AG10803 (cell line): Measurements from ENCODE around the gene SLC43A3.
A peak's percentile ranks its signal among the peaks of the same experiment; 100 is the strongest.

Experiments
- DNase-seq: peaks from one replicate; pipeline ENCODE4 v3.0.0; 2010; ENCODE audit warnings: low read depth
- H3K4me3 ChIP-seq: 2 replicates; pipeline ENCODE4 v1.5.1; 2011; ENCODE audit warnings: mild to moderate bottlenecking, low read length, control low read depth
- TF ChIP-seq, protein P1 (sequence below): conservative IDR thresholded peaks from 2 replicates; pipeline ENCODE4 v1.5.1; 2011; ENCODE audit warnings: mild to moderate bottlenecking, low read length, control low read depth, inconsistent platforms

The SLC43A3 gene

DNA sequence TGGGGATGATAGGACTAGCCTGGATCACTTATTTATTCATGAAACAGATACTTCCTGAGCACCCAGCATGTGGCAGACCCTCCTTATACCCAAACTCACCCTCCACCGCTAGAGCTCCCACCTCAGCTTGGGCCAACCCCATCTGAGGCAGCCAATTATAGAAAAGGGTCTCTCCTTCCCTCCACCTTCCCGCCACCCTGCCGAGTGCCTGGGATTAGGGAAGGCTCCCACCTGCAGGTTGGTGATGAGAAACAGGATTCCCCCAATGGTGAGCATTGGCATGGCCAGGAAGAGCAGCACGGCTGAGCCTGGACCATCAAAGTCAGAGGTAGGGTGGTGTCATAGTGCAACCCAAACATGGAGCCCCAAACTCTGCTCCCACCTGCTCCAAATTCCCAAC is 5.9 kb downstream of the SLC43A3 start:
- no peak overlapping the region for H3K4me3 ChIP-seq
- DNase-seq, result no peak
- TF ChIP-seq, protein P1, sequence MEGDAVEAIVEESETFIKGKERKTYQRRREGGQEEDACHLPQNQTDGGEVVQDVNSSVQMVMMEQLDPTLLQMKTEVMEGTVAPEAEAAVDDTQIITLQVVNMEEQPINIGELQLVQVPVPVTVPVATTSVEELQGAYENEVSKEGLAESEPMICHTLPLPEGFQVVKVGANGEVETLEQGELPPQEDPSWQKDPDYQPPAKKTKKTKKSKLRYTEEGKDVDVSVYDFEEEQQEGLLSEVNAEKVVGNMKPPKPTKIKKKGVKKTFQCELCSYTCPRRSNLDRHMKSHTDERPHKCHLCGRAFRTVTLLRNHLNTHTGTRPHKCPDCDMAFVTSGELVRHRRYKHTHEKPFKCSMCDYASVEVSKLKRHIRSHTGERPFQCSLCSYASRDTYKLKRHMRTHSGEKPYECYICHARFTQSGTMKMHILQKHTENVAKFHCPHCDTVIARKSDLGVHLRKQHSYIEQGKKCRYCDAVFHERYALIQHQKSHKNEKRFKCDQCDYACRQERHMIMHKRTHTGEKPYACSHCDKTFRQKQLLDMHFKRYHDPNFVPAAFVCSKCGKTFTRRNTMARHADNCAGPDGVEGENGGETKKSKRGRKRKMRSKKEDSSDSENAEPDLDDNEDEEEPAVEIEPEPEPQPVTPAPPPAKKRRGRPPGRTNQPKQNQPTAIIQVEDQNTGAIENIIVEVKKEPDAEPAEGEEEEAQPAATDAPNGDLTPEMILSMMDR, result no peak

DNA sequence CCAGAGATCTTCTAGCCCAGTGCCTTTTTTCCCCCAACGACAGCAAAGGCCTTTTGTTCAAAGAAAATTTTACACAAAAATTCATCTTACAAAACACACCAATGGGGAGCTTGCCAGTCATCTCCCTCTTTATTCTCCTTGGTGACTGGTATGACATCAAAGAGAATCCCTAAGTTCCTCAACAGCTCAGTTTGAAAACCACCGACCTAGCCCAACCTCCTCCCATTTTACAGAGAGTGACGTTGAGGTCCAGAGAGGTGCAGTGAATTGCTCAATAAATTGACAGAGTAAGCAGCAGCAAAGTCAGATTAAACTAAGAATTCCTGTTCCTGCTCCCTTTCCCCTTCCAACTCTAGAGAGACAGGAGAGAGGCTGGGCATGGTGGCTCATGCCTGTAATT is 7.8 kb downstream of the SLC43A3 start:
- TF ChIP-seq, protein P1, result no peak
- no peak for DNase-seq
- H3K4me3 ChIP-seq, result no peak overlapping the region

DNA sequence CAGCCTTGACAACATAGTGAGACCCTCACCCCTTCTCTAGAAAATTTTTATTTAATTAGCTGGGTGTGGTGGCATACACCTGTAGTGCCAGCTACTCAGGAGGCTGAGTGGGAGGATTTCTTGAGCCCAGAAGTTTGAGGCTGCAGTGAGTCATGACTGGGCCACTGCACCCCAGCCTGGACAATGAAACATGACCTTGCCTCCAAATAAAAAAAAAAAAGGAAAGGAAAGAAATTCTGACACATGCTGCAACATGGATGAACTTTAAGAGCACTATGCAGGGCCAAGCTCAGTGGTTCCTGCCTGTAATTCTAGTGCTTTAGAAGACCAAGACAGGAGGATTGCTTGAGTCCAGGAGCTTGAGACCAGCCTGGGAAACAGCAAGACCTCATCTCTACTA is 8.8 kb downstream of the SLC43A3 start:
- TF ChIP-seq, protein P1, result no peak
- no peak overlapping the region for H3K4me3 ChIP-seq
- no peak for DNase-seq

DNA sequence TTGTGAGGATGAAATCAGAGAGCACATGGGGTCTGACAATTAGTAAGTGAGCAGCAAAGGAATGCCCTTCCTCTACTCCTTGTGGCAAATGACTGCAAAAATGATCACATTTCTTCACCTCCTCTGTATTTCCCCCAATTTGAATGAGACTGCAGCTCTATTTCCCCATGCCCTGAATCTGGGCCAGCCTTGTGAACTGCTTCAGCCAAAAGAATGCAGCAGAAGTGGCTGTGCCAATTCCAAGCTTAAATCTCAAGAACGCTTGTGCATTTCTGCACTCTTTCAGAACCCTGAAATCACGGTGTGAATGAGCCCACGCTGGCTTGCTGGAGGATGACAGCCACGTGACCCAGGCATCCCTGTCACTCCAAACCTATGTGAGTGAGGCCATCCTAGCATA is 9.9 kb downstream of the SLC43A3 start:
- H3K4me3 ChIP-seq, result no peak overlapping the region
- DNase-seq, result peak; percentile 92
- TF ChIP-seq, protein P1, result no peak

DNA sequence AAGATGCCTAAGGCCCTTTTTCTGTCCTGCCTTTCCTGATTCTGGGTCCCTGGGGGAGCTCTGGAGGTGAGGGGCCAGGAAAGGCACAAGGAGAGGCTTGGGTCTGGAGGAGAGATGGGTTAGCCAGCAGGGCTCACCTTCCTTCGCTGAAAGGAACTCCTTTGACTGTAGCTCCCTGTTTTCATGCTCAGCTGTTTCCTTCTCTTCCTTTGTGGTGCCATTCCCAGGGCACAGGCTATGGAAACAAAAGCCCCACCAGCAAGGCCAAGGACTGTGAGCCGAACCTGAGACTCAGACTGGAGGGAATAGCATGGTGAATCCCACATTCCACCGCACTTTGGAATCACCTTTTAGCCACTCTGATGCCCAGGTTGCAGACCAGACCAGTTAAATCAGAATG is 10.5 kb downstream of the SLC43A3 start:
- TF ChIP-seq, protein P1, result no peak
- no peak overlapping the region for H3K4me3 ChIP-seq
- DNase-seq, result no peak

DNA sequence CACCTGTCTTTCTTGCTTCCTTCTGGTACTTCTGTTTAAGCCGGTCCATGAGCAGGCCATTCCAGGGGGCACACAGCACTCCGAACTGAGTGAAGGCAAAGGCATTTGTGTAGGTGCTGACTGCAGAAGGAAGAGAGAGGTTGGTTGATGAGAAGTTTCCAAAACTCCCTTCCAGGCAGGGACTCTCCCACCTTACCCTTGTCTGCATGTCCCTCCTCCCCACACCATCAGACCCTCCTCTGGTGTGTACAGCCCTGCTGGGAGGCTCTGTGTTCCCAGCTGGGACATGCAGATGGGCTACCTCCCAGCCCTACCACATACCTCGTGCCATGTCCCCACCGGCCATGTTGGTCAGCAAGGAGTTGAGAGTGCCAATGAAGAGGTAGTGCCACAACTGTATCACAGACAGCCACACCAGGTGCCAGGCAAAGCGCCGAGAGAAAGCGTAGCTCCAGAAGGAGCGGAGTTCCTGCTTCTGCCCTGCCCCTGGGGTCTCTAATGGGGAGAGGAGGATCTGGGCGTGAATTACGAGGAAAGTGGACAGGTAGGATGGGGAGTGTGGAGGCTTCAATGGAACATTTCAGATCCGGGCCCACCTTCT is 12.2 kb downstream of the SLC43A3 start:
- TF ChIP-seq, protein P1, result no peak
- H3K4me3 ChIP-seq, result no peak overlapping the region
- no peak for DNase-seq

DNA sequence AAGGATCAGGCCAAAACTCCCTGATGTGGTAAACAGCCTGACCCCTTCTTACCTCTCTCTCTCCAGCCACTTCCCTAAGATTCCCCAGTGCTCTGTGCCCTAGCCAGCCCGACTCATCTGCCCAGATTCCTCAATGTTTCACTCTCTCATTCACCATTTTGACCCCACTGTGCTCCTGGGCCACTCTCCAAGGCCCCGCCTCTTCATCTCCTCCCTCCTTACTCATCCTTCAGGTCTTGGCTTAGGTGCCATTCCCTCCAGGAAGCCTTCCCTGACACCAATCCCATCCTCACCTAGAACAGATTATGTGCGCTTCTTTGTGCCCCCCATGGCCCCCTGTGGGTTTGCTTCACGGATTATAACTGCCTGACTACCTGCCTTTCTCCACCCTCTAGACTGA is 13.2 kb downstream of the SLC43A3 start:
- H3K4me3 ChIP-seq, result no peak overlapping the region
- DNase-seq, result no peak
- TF ChIP-seq, protein P1, result no peak
